ENCODE data around the gene SLC35E3.

The SLC35E3 gene

GRCh38 chr12:68755536-68756243 is 9.7 kb downstream of the SLC35E3 start:
- Histone ChIP-seq H3K36me3 (ENCODE audit: control insufficient read depth, insufficient read depth, low read length, severe bottlenecking) (peaks cover 52% of the 10 kb centered on the region), H3K4me3 (ENCODE audit: low read length) (no peak overlapping the region)

GRCh38 chr12:68759852-68760251 is 13.9 kb downstream of the SLC35E3 start:
- H3K9ac ChIP-seq (ENCODE audit: low read length), result no peak overlapping the region
- peaks cover 44% of the 10 kb centered on the region for H3K36me3 ChIP-seq (ENCODE audit: control insufficient read depth, insufficient read depth, low read length, severe bottlenecking)
- DNase-seq (ENCODE audit: low read depth), result no peak
- H3K4me3 ChIP-seq (ENCODE audit: low read length), result no peak overlapping the region
- H3K4me1 ChIP-seq (ENCODE audit: control insufficient read depth, insufficient read depth, low read length), result peaks cover 5% of the 10 kb centered on the region
- no peaks in the 10 kb centered on the region for H3K27me3 ChIP-seq (replicated peaks; ENCODE audit: control insufficient read depth, insufficient read depth, low read length)
- H3K9me3 ChIP-seq (ENCODE audit: control insufficient read depth, low read length), result no peaks in the 10 kb centered on the region

More at GRCh38 chr12:68755536-68756243, 9.7 kb downstream of the SLC35E3 start:
- H3K9me3 ChIP-seq (ENCODE audit: control insufficient read depth, low read length), result no peaks in the 10 kb centered on the region
- H3K9ac ChIP-seq (ENCODE audit: low read length), result no peak overlapping the region
- H3K4me1 ChIP-seq (ENCODE audit: control insufficient read depth, insufficient read depth, low read length), result peaks cover 5% of the 10 kb centered on the region
- DNase-seq (ENCODE audit: low read depth), result no peak
- H3K27me3 ChIP-seq (replicated peaks; ENCODE audit: control insufficient read depth, insufficient read depth, low read length), result no peaks in the 10 kb centered on the region

GRCh38 chr12:68760806-68761441 is 14.9 kb downstream of the SLC35E3 start:
- no peak overlapping the region for H3K9ac ChIP-seq (ENCODE audit: low read length)
- peaks cover 5% of the 10 kb centered on the region for H3K4me1 ChIP-seq (ENCODE audit: control insufficient read depth, insufficient read depth, low read length)
- H3K36me3 ChIP-seq (ENCODE audit: control insufficient read depth, insufficient read depth, low read length, severe bottlenecking), result peaks cover 34% of the 10 kb centered on the region
- H3K9me3 ChIP-seq (ENCODE audit: control insufficient read depth, low read length), result no peaks in the 10 kb centered on the region
- H3K27me3 ChIP-seq (replicated peaks; ENCODE audit: control insufficient read depth, insufficient read depth, low read length), result no peaks in the 10 kb centered on the region
- no peak overlapping the region for H3K4me3 ChIP-seq (ENCODE audit: low read length)
- no peak for DNase-seq (ENCODE audit: low read depth)

- Histone ChIP-seq H3K4me3 (ENCODE audit: low read length) (no peak overlapping the region), H3K4me1 (ENCODE audit: control insufficient read depth, insufficient read depth, low read length) (peaks cover 5% of the 10 kb centered on the region), H3K9me3 (ENCODE audit: control insufficient read depth, low read length) (no peaks in the 10 kb centered on the region), H3K36me3 (ENCODE audit: control insufficient read depth, insufficient read depth, low read length, severe bottlenecking) (peaks cover 32% of the 10 kb centered on the region), H3K9ac (ENCODE audit: low read length) (no peak overlapping the region), H3K27me3 (replicated peaks; ENCODE audit: control insufficient read depth, insufficient read depth, low read length) (no peaks in the 10 kb centered on the region)
- no peak for DNase-seq (ENCODE audit: low read depth)
Observed at GRCh38 chr12:68761442-68761812, 15.5 kb downstream of the SLC35E3 start.

GRCh38 chr12:68761901-68762630 is 16.1 kb downstream of the SLC35E3 start:
- Histone ChIP-seq H3K4me1 (ENCODE audit: control insufficient read depth, insufficient read depth, low read length) (peaks cover 5% of the 10 kb centered on the region), H3K4me3 (ENCODE audit: low read length) (no peak overlapping the region), H3K36me3 (ENCODE audit: control insufficient read depth, insufficient read depth, low read length, severe bottlenecking) (peaks cover 37% of the 10 kb centered on the region), H3K9ac (ENCODE audit: low read length) (no peak overlapping the region), H3K9me3 (ENCODE audit: control insufficient read depth, low read length) (no peaks in the 10 kb centered on the region), H3K27me3 (replicated peaks; ENCODE audit: control insufficient read depth, insufficient read depth, low read length) (no peaks in the 10 kb centered on the region)
- no peak for DNase-seq (ENCODE audit: low read depth)

- no peaks in the 10 kb centered on the region for H3K27me3 ChIP-seq (replicated peaks; ENCODE audit: control insufficient read depth, insufficient read depth, low read length)
- peaks cover 5% of the 10 kb centered on the region for H3K4me1 ChIP-seq (ENCODE audit: control insufficient read depth, insufficient read depth, low read length)
- H3K36me3 ChIP-seq (ENCODE audit: control insufficient read depth, insufficient read depth, low read length, severe bottlenecking), result peaks cover 37% of the 10 kb centered on the region
- no peak overlapping the region for H3K9ac ChIP-seq (ENCODE audit: low read length)
- no peaks in the 10 kb centered on the region for H3K9me3 ChIP-seq (ENCODE audit: control insufficient read depth, low read length)
- DNase-seq (ENCODE audit: low read depth), result no peak
- no peak overlapping the region for H3K4me3 ChIP-seq (ENCODE audit: low read length)
Observed at GRCh38 chr12:68762691-68763090, 16.7 kb downstream of the SLC35E3 start.

- DNase-seq (ENCODE audit: low read depth), result no peak
- Histone ChIP-seq H3K27me3 (replicated peaks; ENCODE audit: control insufficient read depth, insufficient read depth, low read length) (no peaks in the 10 kb centered on the region), H3K4me3 (ENCODE audit: low read length) (no peak overlapping the region), H3K9ac (ENCODE audit: low read length) (no peak overlapping the region), H3K4me1 (ENCODE audit: control insufficient read depth, insufficient read depth, low read length) (no peaks in the 10 kb centered on the region), H3K36me3 (ENCODE audit: control insufficient read depth, insufficient read depth, low read length, severe bottlenecking) (peaks cover 22% of the 10 kb centered on the region), H3K9me3 (ENCODE audit: control insufficient read depth, low read length) (no peaks in the 10 kb centered on the region)
Observed at GRCh38 chr12:68765696-68766095, 19.7 kb downstream of the SLC35E3 start.

GRCh38 chr12:68766646-68767045 is 20.7 kb downstream of the SLC35E3 start:
- H3K4me3 ChIP-seq (ENCODE audit: low read length), result no peak overlapping the region
- H3K36me3 ChIP-seq (ENCODE audit: control insufficient read depth, insufficient read depth, low read length, severe bottlenecking), result peaks cover 22% of the 10 kb centered on the region
- H3K9ac ChIP-seq (ENCODE audit: low read length), result no peak overlapping the region

GRCh38 chr12:68767191-68767590 is 21.2 kb downstream of the SLC35E3 start:
- no peak for DNase-seq (ENCODE audit: low read depth)
- H3K36me3 ChIP-seq (ENCODE audit: control insufficient read depth, insufficient read depth, low read length, severe bottlenecking), result peaks cover 22% of the 10 kb centered on the region
- no peaks in the 10 kb centered on the region for H3K9me3 ChIP-seq (ENCODE audit: control insufficient read depth, low read length)
- H3K9ac ChIP-seq (ENCODE audit: low read length), result no peak overlapping the region
- no peaks in the 10 kb centered on the region for H3K27me3 ChIP-seq (replicated peaks; ENCODE audit: control insufficient read depth, insufficient read depth, low read length)
- no peaks in the 10 kb centered on the region for H3K4me1 ChIP-seq (ENCODE audit: control insufficient read depth, insufficient read depth, low read length)
- H3K4me3 ChIP-seq (ENCODE audit: low read length), result no peak overlapping the region

More at GRCh38 chr12:68766646-68767045, 20.7 kb downstream of the SLC35E3 start:
- no peak for DNase-seq (ENCODE audit: low read depth)
- no peaks in the 10 kb centered on the region for H3K4me1 ChIP-seq (ENCODE audit: control insufficient read depth, insufficient read depth, low read length)
- no peaks in the 10 kb centered on the region for H3K9me3 ChIP-seq (ENCODE audit: control insufficient read depth, low read length)
- H3K27me3 ChIP-seq (replicated peaks; ENCODE audit: control insufficient read depth, insufficient read depth, low read length), result no peaks in the 10 kb centered on the region

GRCh38 chr12:68768431-68768939 is 22.5 kb downstream of the SLC35E3 start:
- no peak overlapping the region for H3K4me3 ChIP-seq (ENCODE audit: low read length)
- H3K9ac ChIP-seq (ENCODE audit: low read length), result no peak overlapping the region
- H3K36me3 ChIP-seq (ENCODE audit: control insufficient read depth, insufficient read depth, low read length, severe bottlenecking), result peaks cover 16% of the 10 kb centered on the region
- no peaks in the 10 kb centered on the region for H3K27me3 ChIP-seq (replicated peaks; ENCODE audit: control insufficient read depth, insufficient read depth, low read length)
- peak; percentile 46 for DNase-seq (ENCODE audit: low read depth)
- peaks cover under 1% of the 10 kb centered on the region for H3K4me1 ChIP-seq (ENCODE audit: control insufficient read depth, insufficient read depth, low read length)
- H3K9me3 ChIP-seq (ENCODE audit: control insufficient read depth, low read length), result no peaks in the 10 kb centered on the region

- H3K36me3 ChIP-seq (ENCODE audit: control insufficient read depth, insufficient read depth, low read length, severe bottlenecking), result peaks cover 6% of the 10 kb centered on the region
- no peak for DNase-seq (ENCODE audit: low read depth)
- peaks cover 6% of the 10 kb centered on the region for H3K4me1 ChIP-seq (ENCODE audit: control insufficient read depth, insufficient read depth, low read length)
- H3K9ac ChIP-seq (ENCODE audit: low read length), result no peak overlapping the region
- no peak overlapping the region for H3K4me3 ChIP-seq (ENCODE audit: low read length)
- H3K9me3 ChIP-seq (ENCODE audit: control insufficient read depth, low read length), result no peaks in the 10 kb centered on the region
- H3K27me3 ChIP-seq (replicated peaks; ENCODE audit: control insufficient read depth, insufficient read depth, low read length), result no peaks in the 10 kb centered on the region
Observed at GRCh38 chr12:68769941-68770340, 24.0 kb downstream of the SLC35E3 start.

Data from adipocyte (in vitro differentiated cells).